Measurements from ENCODE around the gene ENO3. TPM values are rescaled to one million over a fixed set of nuclear protein-coding genes. Genes with fewer than 3 reads are reported as not detected.

The ENO3 gene
- polyA plus RNA-seq, 3 donors, result 26.2 to 30.9 (median 28.9) TPM

- DNase-seq, result no peak
Observed at GRCh38 chr17:4970273-4970672, 19.4 kb downstream of the ENO3 start.

GRCh38 chr17:4971826-4972225, 20.9 kb downstream of the ENO3 start:
- no peak for DNase-seq

- no peak for DNase-seq
Observed at GRCh38 chr17:4972322-4972721, 21.4 kb downstream of the ENO3 start.

- DNase-seq, result no peak
Observed at GRCh38 chr17:4972752-4973151, 21.8 kb downstream of the ENO3 start.

- DNase-seq, result no peak
Observed at GRCh38 chr17:4973256-4974114, 22.6 kb downstream of the ENO3 start.

GRCh38 chr17:4974115-4974670, 23.3 kb downstream of the ENO3 start:
- no peak for DNase-seq

- DNase-seq, result no peak
Observed at GRCh38 chr17:4978726-4979125, 27.8 kb downstream of the ENO3 start.

- DNase-seq, result peak; percentile 75
Observed at GRCh38 chr17:4980644-4981216, 29.8 kb downstream of the ENO3 start.

- DNase-seq, result no peak
Observed at GRCh38 chr17:4982305-4982704, 31.4 kb downstream of the ENO3 start.

GRCh38 chr17:4986403-4986802, 35.5 kb downstream of the ENO3 start:
- DNase-seq, result no peak

- DNase-seq, result peak; percentile 82
Observed at GRCh38 chr17:4986951-4987766, 36.2 kb downstream of the ENO3 start, which contains the start of gene CAMTA2. Gene CAMTA2, minus strand, starts transcription at chr17:4987675. Its CDS starts 1,453 bp downstream, at chr17:4986222.

GRCh38 chr17:4987767-4988567, 37.0 kb downstream of the ENO3 start:
- no peak for DNase-seq

GRCh38 chr17:4994081-4994595, 43.2 kb downstream of the ENO3 start:
- no peak for DNase-seq

GRCh38 chr17:4997302-4998026, 46.5 kb downstream of the ENO3 start, which contains the start of the genes INCA1 and KIF1C:
Gene INCA1, minus strand, starts transcription at chr17:4997522. Its CDS starts 3,085 bp downstream, at chr17:4994437.
Gene KIF1C, plus strand, starts transcription at chr17:4997950. Its CDS starts 2,297 bp downstream, at chr17:5000247.
- DNase-seq, result peak; percentile 92

- no peak for DNase-seq
Observed at GRCh38 chr17:4998027-4998731, 47.3 kb downstream of the ENO3 start.

GRCh38 chr17:4998732-4999429, 48.0 kb downstream of the ENO3 start:
- DNase-seq, result no peak

- no peak for DNase-seq
Observed at GRCh38 chr17:4999430-5000093, 48.6 kb downstream of the ENO3 start.

GRCh38 chr17:5000237-5000639, 49.3 kb downstream of the ENO3 start:
- DNase-seq, result no peak

Measured in renal pelvis (tissue), 4 donors.